ENCODE data around the gene CDK12.
"Not testable (repeated sequence)": the region's sequence is repeated elsewhere in the genome, so short reads cannot be mapped to it uniquely, and the experiment has no call there.

The CDK12 gene

DNA sequence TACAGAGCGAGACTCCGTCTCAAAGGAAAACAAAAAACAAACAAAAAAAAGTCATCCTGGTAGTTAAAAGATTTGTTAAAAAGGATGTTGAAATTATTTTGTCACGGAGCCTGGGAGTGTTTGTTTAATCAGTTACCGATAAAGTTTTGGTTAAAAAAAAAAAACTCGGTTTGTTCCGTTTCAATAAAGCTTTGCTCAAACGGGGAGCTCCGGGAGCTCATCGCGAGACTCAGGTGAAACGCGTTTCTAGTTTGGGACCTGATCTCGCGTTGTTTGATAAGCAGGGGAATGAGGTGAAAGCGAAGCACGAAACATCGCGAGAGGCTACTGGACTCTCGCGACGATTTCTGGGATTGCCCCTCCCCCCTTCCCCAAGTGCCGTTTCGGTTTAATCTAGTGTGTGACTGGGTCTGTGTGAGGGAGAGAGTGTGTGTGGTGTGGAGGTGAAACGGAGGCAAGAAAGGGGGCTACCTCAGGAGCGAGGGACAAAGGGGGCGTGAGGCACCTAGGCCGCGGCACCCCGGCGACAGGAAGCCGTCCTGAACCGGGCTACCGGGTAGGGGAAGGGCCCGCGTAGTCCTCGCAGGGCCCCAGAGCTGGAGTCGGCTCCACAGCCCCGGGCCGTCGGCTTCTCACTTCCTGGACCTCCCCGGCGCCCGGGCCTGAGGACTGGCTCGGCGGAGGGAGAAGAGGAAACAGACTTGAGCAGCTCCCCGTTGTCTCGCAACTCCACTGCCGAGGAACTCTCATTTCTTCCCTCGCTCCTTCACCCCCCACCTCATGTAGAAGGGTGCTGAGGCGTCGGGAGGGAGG, at the start of gene CDK12:
CDK12 (plus strand) TSS at position 374 of the 813 bp plus-strand sequence. CDS start 586 bp downstream, outside the sequence.
- peak; percentile 88 to 92 for DNase-seq (ENCODE audit: low read depth in 2 of 2)

DNA sequence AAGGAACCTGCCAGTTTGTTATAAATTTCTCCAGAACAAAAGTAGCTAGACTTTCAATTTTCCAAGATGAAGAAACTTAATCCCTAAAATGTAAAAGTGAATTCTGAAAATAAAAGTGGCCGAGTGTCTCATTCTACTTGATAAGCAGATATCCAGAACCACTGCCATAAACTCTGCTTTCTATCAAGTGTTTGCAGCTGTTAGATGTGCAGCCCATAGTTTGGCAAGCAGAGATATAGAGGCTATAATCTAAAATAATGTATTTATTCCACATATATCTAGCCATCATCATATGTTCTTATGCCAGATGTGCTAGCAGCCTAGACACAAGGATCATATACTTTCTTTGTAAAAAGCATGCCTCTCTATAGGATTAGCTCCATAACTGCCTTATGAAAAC, 45.1 kb upstream of the CDK12 start:
- no peak for DNase-seq (ENCODE audit: low read depth in 2 of 2)

DNA sequence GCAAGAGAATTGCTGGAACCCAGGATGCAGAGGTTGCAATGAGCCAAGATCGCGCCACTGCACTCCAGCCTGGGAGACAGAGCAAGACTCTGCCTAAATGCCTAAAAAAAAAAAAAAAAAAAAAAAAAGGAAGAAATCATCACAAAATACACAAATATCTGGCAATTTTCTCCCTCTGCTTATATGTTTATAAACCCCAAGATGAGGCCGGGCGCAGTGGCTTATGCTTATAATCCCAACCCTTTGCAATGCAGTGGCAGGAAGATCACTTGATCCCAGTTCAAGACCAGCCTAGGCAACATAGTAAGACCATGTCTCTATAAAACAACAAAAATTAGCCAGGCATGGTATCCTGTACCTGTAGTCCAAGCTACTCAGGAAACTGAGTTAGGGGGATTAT, 31.7 kb upstream of the CDK12 start:
- DNase-seq (ENCODE audit: low read depth in 2 of 2), result no peak

DNA sequence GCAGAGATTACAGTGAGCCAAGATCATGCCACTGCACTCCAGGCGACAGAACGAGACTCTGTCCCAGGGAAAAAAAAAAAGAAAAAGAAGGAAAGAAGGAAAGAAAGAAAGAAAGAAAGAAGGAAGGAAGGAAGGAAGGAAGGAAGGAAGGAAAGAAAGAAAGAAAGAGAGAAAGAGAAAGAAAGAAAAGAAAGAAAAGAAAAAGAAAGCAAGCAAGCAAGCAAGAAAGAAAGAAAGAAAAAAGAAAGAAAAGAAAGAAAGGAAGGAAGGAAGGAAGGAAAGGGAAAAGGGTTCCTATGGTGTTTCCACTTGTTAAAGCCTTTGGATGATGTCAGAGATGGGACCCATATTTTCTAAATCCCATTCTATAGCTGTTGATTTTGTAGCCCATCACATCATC, 21.4 kb upstream of the CDK12 start:
- DNase-seq (ENCODE audit: low read depth in 2 of 2), result not testable (repeated sequence)

DNA sequence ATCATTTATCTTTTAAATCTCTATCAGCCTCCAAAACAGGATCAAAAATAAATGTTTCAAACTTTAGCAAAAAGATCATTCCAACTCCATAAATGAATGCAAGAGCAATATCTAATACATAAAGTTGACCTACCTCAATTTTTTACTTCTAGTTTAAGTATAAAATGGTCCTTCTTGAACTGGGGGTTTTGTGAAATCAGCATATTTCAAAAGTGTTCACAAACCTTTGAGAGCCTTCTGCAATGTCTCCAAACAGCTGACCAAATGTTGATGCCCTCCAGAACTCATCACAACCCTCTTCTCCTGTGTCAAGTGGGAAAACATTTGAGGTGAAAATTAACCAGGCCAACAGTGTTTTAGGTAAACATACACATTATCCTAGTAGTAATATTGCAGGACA, 18.0 kb upstream of the CDK12 start:
- DNase-seq (ENCODE audit: low read depth in 2 of 2), result no peak

DNA sequence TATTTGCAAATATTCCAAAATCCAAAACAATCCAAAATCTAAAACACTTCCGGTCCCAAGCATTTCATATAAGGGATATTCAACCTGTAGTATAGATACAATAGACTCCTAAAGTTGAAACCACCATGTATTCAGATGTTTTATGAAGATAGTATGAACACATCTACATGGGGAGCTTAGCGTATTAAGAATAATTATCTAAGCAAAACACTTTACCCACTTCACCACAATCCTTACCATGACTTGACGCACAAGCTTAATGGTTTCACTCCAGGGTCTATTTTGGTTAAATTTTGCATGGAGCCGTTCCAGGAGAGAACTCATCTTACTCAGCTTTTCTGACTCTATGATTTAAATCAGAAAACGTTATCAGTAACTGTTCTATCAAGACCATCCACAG, 13.7 kb upstream of the CDK12 start:
- no peak for DNase-seq (ENCODE audit: low read depth in 2 of 2)

DNA sequence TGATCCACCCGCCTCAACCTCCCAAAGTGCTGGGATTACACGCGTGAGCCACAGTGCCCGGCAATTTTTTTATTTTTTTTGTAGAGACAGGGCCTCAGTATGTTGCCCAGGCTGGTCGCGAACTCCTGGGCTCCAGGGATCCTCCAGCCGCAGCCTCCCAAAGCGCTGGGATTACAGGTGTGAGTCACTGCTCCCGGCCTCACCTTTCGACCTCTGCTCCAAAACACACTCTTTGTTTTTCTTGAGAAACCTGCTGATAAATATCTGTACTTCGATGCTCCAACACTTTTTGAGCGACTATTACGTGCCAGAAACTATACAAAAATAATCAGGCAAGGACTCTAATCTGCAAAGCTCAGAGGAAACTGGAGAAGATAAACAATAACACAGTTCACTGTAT, 11.2 kb upstream of the CDK12 start:
- no peak for DNase-seq (ENCODE audit: low read depth in 2 of 2)

DNA sequence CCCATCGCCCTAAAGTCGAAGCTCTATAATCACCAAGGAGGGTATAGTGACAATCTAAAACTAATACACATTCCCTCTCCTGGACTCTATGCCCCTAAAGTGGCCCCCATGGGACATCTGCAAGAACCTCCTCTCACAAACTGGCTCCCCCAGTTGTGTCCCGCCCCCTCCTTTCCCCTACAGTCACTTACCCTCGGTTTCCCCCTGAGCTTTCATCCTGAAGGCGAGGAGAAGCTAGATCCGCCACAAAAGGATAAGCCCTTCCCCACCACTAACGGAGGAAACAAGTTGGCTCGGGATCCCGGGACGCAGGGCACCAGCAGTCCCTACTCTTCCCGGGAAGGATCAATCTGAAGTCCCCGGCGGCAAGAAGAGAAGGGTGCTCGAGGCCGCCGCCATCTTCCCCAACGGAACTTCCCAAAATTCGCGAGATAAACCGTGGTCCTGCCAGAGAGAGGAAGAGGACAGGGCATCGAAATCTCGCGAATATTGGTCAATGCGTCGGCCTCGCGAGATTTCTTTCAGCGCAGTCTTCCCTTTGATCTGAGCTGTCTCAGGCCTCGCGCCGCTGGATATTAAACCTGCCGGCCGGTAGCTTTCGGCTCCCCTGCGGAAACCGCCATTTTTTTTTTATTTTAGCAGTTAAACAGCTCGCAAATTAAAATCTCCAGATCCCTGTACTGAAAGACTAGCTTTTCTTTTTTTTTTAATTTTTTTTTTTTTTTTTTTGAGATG, 10.3 kb upstream of the CDK12 start, which contains the start of gene MED1:
MED1 (minus strand) TSS at position 417 of the 735 bp plus-strand sequence; CDS start at position 216, 201 bp downstream.
- DNase-seq (ENCODE audit: low read depth in 2 of 2), result peak; percentile 64 to 76

DNA sequence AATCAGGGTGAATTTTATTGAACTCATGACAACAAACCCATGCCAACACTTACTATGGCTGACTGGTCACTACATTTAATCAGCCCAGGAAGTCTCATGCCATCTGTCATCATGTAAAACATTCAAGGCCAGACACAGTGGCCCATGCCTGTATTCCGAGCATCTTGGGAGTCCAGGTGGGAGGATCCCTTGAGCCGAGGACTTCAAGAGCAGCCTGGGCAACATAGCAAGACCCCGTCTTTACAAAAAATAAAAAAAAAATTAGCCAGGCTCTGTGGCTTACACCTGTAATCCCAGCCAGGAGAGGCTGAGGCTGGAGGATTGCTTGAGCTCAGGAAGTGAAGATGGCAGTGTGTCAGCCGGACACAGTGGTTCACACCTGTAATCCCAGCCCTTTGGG, 5.4 kb upstream of the CDK12 start:
- no peak for DNase-seq (ENCODE audit: low read depth in 2 of 2)

DNA sequence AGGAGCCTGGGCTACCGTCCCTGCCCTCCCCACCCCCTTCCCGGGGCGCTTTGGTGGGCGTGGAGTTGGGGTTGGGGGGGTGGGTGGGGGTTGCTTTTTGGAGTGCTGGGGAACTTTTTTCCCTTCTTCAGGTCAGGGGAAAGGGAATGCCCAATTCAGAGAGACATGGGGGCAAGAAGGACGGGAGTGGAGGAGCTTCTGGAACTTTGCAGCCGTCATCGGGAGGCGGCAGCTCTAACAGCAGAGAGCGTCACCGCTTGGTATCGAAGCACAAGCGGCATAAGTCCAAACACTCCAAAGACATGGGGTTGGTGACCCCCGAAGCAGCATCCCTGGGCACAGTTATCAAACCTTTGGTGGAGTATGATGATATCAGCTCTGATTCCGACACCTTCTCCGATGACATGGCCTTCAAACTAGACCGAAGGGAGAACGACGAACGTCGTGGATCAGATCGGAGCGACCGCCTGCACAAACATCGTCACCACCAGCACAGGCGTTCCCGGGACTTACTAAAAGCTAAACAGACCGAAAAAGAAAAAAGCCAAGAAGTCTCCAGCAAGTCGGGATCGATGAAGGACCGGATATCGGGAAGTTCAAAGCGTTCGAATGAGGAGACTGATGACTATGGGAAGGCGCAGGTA, 762 bp downstream of the CDK12 start:
- peak in 1 of 2 donors; percentile 51 for DNase-seq (ENCODE audit: low read depth in 2 of 2)

DNA sequence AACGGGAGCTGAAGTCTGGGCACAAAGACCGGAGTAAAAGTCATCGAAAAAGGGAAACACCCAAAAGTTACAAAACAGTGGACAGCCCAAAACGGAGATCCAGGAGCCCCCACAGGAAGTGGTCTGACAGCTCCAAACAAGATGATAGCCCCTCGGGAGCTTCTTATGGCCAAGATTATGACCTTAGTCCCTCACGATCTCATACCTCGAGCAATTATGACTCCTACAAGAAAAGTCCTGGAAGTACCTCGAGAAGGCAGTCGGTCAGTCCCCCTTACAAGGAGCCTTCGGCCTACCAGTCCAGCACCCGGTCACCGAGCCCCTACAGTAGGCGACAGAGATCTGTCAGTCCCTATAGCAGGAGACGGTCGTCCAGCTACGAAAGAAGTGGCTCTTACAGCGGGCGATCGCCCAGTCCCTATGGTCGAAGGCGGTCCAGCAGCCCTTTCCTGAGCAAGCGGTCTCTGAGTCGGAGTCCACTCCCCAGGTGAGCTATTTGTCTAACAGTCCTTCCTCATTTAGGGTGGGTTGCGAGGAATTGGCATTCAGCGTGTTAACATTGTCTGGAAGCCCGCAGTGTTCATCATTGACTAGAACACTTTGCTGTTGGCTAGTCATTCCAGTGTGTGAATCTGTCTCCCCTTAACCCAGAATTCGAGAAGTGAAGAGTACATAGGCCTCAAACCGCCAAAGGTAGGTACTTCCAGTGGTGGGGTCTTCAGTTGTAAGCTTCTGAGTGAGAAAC, 1.5 kb downstream of the CDK12 start:
- no peak for DNase-seq (ENCODE audit: low read depth in 2 of 2)

DNA sequence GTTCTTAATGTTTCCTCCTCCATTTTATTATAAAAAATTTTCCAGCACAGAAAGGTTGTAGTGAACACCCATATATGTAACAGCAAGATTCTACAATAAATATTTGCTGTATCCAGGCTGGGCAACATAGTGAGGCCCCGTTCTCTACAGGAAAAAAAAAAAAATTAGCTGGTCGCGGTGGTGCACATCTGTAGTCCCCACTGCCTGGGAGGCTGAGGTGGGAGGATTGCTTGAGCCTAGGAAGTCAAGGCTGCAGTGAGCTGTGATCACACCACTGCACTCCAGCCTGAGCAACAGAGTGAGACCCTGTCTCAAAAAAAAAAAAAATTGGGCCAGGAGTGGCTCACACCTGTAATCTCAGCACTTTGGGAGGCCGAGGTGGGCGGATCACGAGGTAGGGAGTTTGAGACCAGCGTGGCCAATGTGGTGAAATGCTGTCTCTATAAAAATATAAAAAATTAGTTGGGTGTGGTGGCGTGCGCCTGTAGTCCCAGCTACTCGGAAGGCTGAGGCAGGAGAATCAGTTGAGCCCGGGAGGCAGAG, 3.4 kb downstream of the CDK12 start:
- not testable (repeated sequence) for DNase-seq (ENCODE audit: low read depth in 2 of 2)

DNA sequence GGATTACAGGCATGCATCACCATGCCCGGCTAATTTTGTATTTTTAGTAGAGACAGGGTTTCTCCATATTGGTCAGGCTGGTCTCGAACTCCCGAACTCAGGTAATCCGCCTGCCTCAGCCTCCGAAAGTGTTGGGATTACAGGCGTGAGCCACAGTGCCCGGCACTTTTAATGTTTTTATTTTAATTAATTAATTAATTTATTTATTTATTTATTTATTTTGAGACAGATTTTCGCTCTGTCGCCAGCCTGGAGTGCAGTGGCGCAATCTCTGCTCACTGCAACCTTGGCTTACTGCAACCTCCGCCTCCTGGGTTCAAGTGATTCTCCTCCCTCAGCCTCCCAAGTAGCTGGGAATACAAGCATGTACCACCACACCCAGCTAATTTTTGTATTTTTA, 7.3 kb downstream of the CDK12 start:
- not testable (repeated sequence) for DNase-seq (ENCODE audit: low read depth in 2 of 2)

DNA sequence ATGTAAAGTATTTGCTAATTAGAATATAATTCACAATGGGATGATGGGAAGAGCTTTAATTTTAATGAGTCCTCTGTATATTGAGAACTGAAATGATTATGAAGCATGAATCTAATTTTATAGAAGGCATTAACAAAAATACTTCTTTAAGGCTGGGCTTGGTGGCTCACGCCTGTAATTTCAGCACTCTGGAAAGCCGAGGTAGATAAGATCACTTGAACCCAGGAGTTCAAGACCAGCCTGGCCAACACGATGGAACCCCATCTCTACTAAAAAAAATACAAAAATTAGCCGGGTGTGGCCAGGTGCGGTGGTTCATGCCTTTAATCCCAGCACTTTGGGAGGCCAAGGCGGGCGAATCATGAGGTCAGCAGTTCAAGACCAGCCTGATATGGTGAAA, 12.0 kb downstream of the CDK12 start:
- no peak for DNase-seq (ENCODE audit: low read depth in 2 of 2)

DNA sequence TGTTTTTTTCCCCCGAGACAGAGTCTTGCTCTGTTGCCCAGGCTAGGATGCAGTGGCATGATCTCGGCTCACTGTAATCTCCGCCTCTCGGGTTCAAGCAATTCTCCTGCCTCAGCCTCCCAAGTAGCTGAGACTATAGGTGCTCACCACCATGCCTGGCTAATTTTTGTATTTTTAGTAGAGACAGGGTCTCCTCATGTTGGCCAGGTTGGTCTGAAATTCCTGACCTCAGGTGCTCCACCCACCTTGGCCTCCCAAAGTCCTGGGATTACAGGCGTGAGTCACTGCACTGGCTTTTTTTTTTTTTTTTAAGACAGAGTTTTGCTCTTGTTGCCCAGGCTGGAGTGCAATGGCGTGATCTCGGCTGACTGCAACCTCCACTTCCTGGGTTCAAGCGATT, 18.3 kb downstream of the CDK12 start:
- DNase-seq (ENCODE audit: low read depth in 2 of 2), result not testable (repeated sequence)

DNA sequence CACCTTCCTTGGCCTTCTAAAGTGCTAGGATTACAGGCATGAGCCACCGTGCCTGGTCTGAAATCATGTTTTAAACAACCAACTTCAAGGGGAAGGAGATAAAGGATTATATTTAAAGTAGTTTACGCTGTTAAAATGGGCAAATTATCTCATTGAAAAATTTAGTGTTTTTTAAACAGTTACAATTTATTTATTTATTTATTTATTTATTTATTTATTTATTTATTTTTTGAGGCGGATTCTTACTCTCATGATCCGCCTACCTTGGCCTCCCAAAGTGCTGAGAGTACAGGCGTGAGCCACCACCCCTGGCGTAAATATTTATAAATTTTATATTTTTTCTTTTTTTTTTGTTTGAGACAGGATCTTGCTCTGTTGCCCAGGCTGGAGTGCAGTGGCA, 22.2 kb downstream of the CDK12 start:
- DNase-seq (ENCODE audit: low read depth in 2 of 2), result no peak

DNA sequence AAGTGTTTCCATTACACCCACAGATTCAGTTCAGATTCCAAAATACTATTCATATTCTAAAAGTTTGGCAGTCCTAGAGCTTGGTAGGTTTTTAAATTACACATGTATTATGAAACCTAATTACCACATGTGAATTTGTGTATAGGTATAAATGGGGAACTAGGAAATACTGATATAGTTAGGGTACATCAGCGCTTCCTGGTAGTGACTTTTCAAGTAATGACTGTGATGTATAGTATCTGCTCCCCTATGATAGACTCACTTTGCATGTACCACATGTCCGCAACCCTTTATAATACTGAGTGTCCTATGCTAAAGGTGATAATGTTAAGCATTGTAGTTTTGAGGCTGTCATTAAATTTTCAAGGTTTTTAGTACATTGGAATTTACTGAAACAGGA, 22.9 kb downstream of the CDK12 start:
- no peak for DNase-seq (ENCODE audit: low read depth in 2 of 2)

DNA sequence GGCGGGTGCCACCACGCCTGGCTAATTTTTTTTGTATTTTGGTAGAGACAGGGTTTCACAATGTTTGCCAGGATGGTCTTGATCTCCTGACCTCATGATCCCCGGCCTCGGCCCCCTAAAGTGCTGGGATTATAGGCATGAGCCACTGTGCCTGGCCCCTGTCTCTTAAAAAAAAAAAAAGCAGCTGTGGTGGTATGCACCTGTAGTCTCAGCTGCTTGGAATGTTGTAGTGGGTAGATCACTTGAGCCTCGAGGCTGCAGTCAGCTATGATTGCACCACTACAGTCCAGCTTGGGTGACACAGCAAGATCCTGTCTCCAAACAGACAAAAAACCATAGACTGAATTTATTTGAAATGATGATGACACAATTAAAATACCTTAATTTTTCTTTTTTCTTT, 24.3 kb downstream of the CDK12 start:
- DNase-seq (ENCODE audit: low read depth in 2 of 2), result no peak

DNA sequence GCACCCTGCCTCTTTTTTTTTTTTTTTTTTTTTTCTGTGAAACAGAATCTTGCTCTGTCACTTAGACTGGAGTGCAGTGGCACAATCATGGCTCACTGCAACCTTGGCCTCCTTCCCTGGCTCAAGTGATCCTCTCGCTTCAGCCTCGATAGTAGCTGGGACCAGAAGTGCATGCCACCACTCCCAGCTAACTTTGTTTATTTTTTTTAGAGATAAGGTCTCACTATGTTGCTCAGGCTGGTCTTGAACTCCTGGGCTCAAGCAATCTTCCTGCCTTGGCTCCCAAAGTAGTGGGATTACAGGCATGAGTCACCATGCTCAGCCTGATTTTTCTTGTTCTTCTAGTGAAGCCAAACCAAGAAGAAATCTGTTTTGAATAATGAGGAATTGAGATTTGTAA, 25.0 kb downstream of the CDK12 start:
- no peak for DNase-seq (ENCODE audit: low read depth in 2 of 2)

DNA sequence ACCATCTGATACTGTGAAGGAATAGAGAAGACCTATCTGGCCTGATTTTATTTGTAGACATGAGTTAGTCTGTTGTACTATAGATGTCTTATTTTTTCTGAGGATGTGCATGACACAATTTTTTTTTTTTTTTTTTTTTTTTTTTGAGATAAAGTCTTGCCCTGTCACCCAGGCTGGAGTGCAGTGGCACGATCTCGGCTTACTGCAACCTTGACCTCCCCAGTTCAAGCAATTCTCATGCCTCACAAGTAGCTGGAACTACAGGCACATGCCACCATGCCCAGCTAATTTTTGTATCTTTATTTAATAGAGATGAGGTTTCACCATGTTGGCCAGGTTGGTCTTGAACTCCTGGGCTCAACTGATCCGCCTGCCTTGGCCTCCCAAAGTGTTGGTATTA, 26.2 kb downstream of the CDK12 start:
- not testable (repeated sequence) for DNase-seq (ENCODE audit: low read depth in 2 of 2)

DNA sequence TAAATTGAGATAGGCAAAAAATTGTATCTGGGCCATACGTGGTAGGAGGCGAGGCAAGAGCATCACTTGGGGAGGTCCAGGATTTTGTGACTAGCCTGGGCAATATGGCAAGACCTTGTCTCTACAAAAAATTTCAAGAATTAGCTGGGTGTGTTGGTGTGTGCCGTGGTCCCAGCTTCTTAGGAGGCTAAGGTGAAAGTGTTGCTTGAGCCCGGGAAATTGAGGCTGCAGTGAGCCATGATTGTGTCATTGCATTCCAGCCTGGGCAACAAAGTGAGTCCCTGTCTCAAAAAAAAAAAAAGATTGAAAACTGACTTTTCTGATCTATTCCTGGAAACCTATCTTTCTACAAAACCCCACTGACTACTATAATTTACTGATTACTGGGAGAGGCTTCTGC, 26.7 kb downstream of the CDK12 start:
- DNase-seq (ENCODE audit: low read depth in 2 of 2), result no peak

DNA sequence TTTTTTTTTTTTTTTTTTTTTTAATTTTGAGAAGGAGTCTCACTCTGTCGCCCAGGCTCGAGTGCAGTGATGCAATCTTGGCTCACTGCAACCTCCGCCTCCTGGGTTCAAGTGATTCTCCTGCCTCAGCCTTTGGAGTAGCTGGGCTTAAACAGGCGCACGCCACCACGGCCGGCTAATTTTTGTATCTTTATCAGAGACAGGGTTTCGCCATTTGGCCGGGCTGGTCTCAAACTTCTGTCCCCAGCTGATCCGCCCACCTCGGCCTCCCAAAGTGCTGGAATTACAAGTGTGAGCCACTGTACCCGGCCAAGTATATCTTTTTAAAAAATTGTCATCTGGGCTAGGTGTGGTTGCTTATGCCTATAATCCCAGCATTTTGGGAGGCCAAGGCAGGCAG, 35.6 kb downstream of the CDK12 start:
- DNase-seq (ENCODE audit: low read depth in 2 of 2), result not testable (repeated sequence)

Data from stimulated activated CD4-positive, alpha-beta T cell treated with anti-CD3 and anti-CD28 coated beads, Interleukin-1b, Interleukin-23, amount 100 ng/mL, for 1 hour (primary cell).